Measurements from ENCODE around the gene PGBD2.
"Not testable (repeated sequence)": the region's sequence is repeated elsewhere in the genome, so short reads cannot be mapped to it uniquely, and the experiment has no call there.

PGBD2 gene

GRCh38 chr1:248906009-248906752 lies at the start of gene PGBD2:
PGBD2 (plus strand) TSS chr1:248906235; CDS start chr1:248913863, 7,628 bp downstream.
- peak; percentile 94 for DNase-seq

GRCh38 chr1:248857201-248857600 lies 48.8 kb upstream of the PGBD2 start:
- no peak for DNase-seq

GRCh38 chr1:248857749-248858095 lies 48.3 kb upstream of the PGBD2 start:
- DNase-seq: no peak

GRCh38 chr1:248858096-248858890 lies 47.7 kb upstream of the PGBD2 start:
- peak; percentile 29 for DNase-seq

- peak; percentile 97 for DNase-seq
Observed at GRCh38 chr1:248858891-248859889, 46.8 kb upstream of the PGBD2 start, which contains the start of gene ZNF692. ZNF692 (minus strand) TSS chr1:248859085; CDS start chr1:248858309, 776 bp downstream.

- no peak for DNase-seq
Observed at GRCh38 chr1:248860007-248860406, 46.0 kb upstream of the PGBD2 start.

- no peak for DNase-seq
Observed at GRCh38 chr1:248861616-248862015, 44.4 kb upstream of the PGBD2 start.

- no peak for DNase-seq
Observed at GRCh38 chr1:248862695-248862997, 43.4 kb upstream of the PGBD2 start.

GRCh38 chr1:248862998-248863881 lies 42.8 kb upstream of the PGBD2 start:
- DNase-seq: peak; percentile 44

- DNase-seq: no peak
Observed at GRCh38 chr1:248871837-248872401, 34.1 kb upstream of the PGBD2 start.

- no peak for DNase-seq
Observed at GRCh38 chr1:248872752-248873408, 33.2 kb upstream of the PGBD2 start.

- peak; percentile 82 for DNase-seq
Observed at GRCh38 chr1:248873409-248873992, 32.5 kb upstream of the PGBD2 start.

GRCh38 chr1:248873993-248874533 lies 32.0 kb upstream of the PGBD2 start:
- peak; percentile 55 for DNase-seq

GRCh38 chr1:248881261-248881660 lies 24.8 kb upstream of the PGBD2 start:
- DNase-seq: no peak

GRCh38 chr1:248882427-248882826 lies 23.6 kb upstream of the PGBD2 start:
- DNase-seq: not testable (repeated sequence)

- DNase-seq: no peak
Observed at GRCh38 chr1:248884632-248885295, 21.3 kb upstream of the PGBD2 start.

- no peak for DNase-seq
Observed at GRCh38 chr1:248885646-248886045, 20.4 kb upstream of the PGBD2 start.

- no peak for DNase-seq
Observed at GRCh38 chr1:248886237-248886895, 19.7 kb upstream of the PGBD2 start.

- not testable (repeated sequence) for DNase-seq
Observed at GRCh38 chr1:248889914-248890243, 16.2 kb upstream of the PGBD2 start.
